Breast epithelium (tissue), 4 donors: ENCODE data around the gene UBIAD1. TPM values are rescaled to one million over a fixed set of nuclear protein-coding genes. Genes with fewer than 3 reads are reported as not detected.

ENCODE experiments used
- DNase-seq, 2 donors: peaks; one replicate each; pipeline ENCODE4 v3.0.0-alpha.2; 2019; ENCODE audit warnings: low spot score in 2 of 2
- H3K27ac ChIP-seq, 2 donors: fragments of 200-600 bp; sonication (generic) in 1 of 2; one replicate each; pipeline ENCODE4 v1.5.1; 2016 to 2019; ENCODE audit warnings: mild to moderate bottlenecking in 1 of 2
- H3K27me3 ChIP-seq, 2 donors: fragments of 200-600 bp; sonication (generic) in 1 of 2; one replicate each; pipeline versions ENCODE4 v1.5.1 to v1.6.0; 2017 to 2019; ENCODE audit warnings: control low read depth in 1 of 2, mild to moderate bottlenecking in 1 of 2
- H3K36me3 ChIP-seq: fragments of 200-600 bp; one replicate; pipeline ENCODE4 v1.5.1; 2019
- H3K4me1 ChIP-seq, 2 donors: fragments of 200-600 bp; sonication (generic); one replicate each; pipeline ENCODE4 v1.5.1; 2016 to 2019; ENCODE audit warnings: control low read depth in 1 of 2
- H3K4me3 ChIP-seq, 3 donors: fragments of 200-600 bp; sonication (generic); 1 replicate in 2 of 3; 2 replicates in 1 of 3; pipeline ENCODE4 v1.5.1; 2016 to 2019; ENCODE audit warnings: mild to moderate bottlenecking in 3 of 3, moderate library complexity in 2 of 3
- H3K9me3 ChIP-seq, 2 donors: fragments of 200-600 bp; sonication (generic) in 1 of 2; one replicate each; pipeline ENCODE4 v1.5.1; 2016 to 2019; ENCODE audit warnings: control low read depth in 1 of 2
- CTCF ChIP-seq, 3 donors: fragments of 450-650 bp; IDR thresholded peaks; one replicate each; pipeline ENCODE4 v1.5.1; 2016 to 2017; ENCODE audit warnings: antibody characterized with exemption in 3 of 3, mild to moderate bottlenecking in 3 of 3, moderate library complexity in 3 of 3
- POLR2A ChIP-seq: fragments of 450-650 bp; IDR thresholded peaks from one replicate; pipeline ENCODE4 v1.6.1; 2016; ENCODE audit warnings: antibody characterized with exemption, mild to moderate bottlenecking, moderate library complexity
- POLR2AphosphoS5 ChIP-seq, 3 donors: sonication (generic); formaldehyde crosslinking; IDR thresholded peaks; one replicate each; pipeline ENCODE4 v1.6.1; 2017; ENCODE audit warnings: antibody characterized with exemption in 3 of 3
- intact Hi-C: fragments of 100-400 bp; cut with DNase I; formaldehyde crosslinking; loops from one replicate; pipeline ENCODE4 v1.15.1; 2023; ENCODE audit warnings: low total_unique reads
- total RNA-seq, 3 donors: library from RNA; depleted of rRNA; stranded (reverse); fragments of >200 nt; gene quantifications; one replicate each; pipeline ENCODE4 v1.1.0, GENCODE V29; 2016

The UBIAD1 gene
- total RNA-seq, 3 donors from 2014 or later, result 13.4 to 20.6 (median 16.4) TPM

GRCh38 chr1:11324567-11325165 lies 51.7 kb downstream of the UBIAD1 start:
- no peaks in the 10 kb centered on the region for H3K9me3 ChIP-seq
- TF ChIP-seq POLR2AphosphoS5 (IDR thresholded peaks at IDR 0.05) (no peak), POLR2A (no peak), CTCF (IDR thresholded peaks at IDR 0.05) (no peak)
- no peaks in the 10 kb centered on the region for H3K4me1 ChIP-seq
- no peaks in the 10 kb centered on the region for H3K36me3 ChIP-seq
- H3K27me3 ChIP-seq, result no peaks in the 10 kb centered on the region
- no peak for DNase-seq
- intact Hi-C loops, result no loop called here
- no peak overlapping the region for H3K27ac ChIP-seq
- H3K4me3 ChIP-seq, result no peak overlapping the region

GRCh38 chr1:11326070-11326469 lies 53.1 kb downstream of the UBIAD1 start:
- H3K9me3 ChIP-seq, result no peaks in the 10 kb centered on the region
- H3K27ac ChIP-seq, result no peak overlapping the region
- no peaks in the 10 kb centered on the region for H3K36me3 ChIP-seq
- TF ChIP-seq CTCF (IDR thresholded peaks at IDR 0.05) (no peak), POLR2A (no peak), POLR2AphosphoS5 (IDR thresholded peaks at IDR 0.05) (no peak)
- no peak overlapping the region for H3K4me3 ChIP-seq
- no peak for DNase-seq
- intact Hi-C loops, result no loop called here
- no peaks in the 10 kb centered on the region for H3K4me1 ChIP-seq
- H3K27me3 ChIP-seq, result no peaks in the 10 kb centered on the region

DNA sequence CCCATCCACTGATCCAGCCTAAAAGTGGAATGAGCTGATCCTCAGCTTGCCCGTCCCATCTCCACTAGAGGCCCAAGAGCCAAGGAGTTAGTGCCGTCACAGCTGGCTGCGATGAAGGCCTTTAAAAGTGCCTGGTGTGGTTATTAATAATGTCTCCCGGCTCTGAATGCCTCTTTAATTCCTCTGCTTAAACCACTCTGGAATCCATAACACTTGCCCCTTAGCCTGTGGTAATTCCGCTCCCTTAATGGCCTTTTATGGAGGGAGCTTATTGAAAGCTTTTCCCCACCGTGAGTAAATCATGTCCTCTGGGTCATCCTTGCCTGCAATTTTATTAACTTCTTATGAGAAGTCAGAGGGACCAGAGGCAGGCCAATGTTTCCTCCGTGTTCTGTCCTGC lies 55.4 kb downstream of the UBIAD1 start:
- Histone ChIP-seq H3K27ac (no peak overlapping the region), H3K4me1 (no peaks in the 10 kb centered on the region), H3K9me3 (no peaks in the 10 kb centered on the region), H3K36me3 (no peaks in the 10 kb centered on the region), H3K4me3 (no peak overlapping the region), H3K27me3 (no peaks in the 10 kb centered on the region)
- intact Hi-C loops, result no loop called here
- TF ChIP-seq POLR2AphosphoS5 (IDR thresholded peaks at IDR 0.05), result no peak
- TF ChIP-seq CTCF (IDR thresholded peaks at IDR 0.05), result no peak
- no peak for TF ChIP-seq POLR2A
- no peak for DNase-seq

GRCh38 chr1:11330411-11330810 lies 57.4 kb downstream of the UBIAD1 start:
- H3K27ac ChIP-seq, result no peak overlapping the region
- H3K4me3 ChIP-seq, result no peak overlapping the region
- H3K4me1 ChIP-seq, result no peaks in the 10 kb centered on the region
- intact Hi-C loops, result no loop called here
- DNase-seq, result no peak
- no peaks in the 10 kb centered on the region for H3K27me3 ChIP-seq
- no peaks in the 10 kb centered on the region for H3K9me3 ChIP-seq
- no peaks in the 10 kb centered on the region for H3K36me3 ChIP-seq
- TF ChIP-seq POLR2A (no peak), CTCF (IDR thresholded peaks at IDR 0.05) (no peak), POLR2AphosphoS5 (IDR thresholded peaks at IDR 0.05) (no peak)

DNA sequence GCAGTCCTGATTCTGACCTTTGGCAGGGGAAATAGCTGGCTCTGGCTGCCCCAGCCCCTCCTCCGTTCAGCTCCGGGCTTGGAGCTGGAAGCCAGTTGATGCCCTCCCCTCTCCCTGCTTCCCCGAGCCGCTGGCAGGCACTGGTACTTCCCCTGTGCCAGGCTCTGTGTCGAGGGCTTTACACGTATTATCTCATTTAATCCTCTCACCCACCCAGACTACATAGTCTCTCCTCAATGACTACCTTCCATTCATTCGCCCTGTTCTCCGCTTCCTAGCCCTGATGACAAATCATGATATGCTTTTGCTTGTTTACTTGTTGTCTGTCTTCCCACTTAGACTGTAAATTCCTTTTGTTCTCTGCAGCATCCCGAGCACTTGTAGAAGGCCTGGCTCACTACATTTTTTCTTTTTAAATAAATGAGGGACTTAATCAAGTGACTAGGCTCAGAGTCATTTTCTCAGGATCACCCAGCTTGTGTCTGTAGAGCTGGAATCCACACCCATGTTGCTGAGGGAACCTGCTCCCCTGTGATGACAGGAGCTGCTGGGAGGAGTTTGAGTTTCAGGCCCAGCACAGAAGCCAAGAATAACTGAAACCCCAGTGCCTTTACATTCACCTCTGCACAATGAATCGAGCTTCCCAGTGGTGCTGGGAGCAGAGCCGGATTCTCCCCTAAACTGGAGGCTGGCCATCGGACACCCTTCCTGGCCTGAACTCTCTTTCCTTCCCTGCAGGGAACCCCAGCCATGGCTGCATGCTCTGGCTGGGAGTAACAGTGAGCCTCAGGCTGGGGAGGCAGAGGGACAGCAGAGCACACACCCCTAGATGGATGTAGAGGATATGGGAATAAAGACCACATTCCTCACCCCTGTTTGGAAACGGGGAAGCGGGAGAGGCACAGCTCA lies 58.3 kb downstream of the UBIAD1 start:
- Histone ChIP-seq H3K36me3 (no peaks in the 10 kb centered on the region), H3K27ac (no peak overlapping the region), H3K27me3 (no peaks in the 10 kb centered on the region), H3K9me3 (no peaks in the 10 kb centered on the region), H3K4me3 (no peak overlapping the region), H3K4me1 (no peaks in the 10 kb centered on the region)
- intact Hi-C loops, result no loop called here
- DNase-seq, result no peak
- TF ChIP-seq POLR2A, result no peak
- no peak for TF ChIP-seq CTCF (IDR thresholded peaks at IDR 0.05)
- TF ChIP-seq POLR2AphosphoS5 (IDR thresholded peaks at IDR 0.05), result no peak
